Hematopoietic multipotent progenitor cell (in vitro differentiated cells): ENCODE data around the gene CASQ2. TPM values are rescaled to one million over a fixed set of nuclear protein-coding genes. Genes with fewer than 3 reads are reported as not detected.

Experiments used
- DNase-seq, 3 donors: peaks; one replicate each; pipeline ENCODE4 v3.0.0-alpha.2; 2011 to 2015; ENCODE audit warnings: low read depth in 2 of 3, low spot score in 2 of 3
- total RNA-seq: library from RNA; depleted of rRNA; stranded (reverse); fragments of >200 nt; gene quantifications from one replicate; pipeline ENCODE4 v1.2.3, GENCODE V29; 2012

CASQ2 gene
- total RNA-seq, result not detected

GRCh38 chr1:115768549-115768948, at the start of gene CASQ2:
Gene CASQ2, minus strand, starts transcription at chr1:115768714. Its CDS starts 173 bp downstream, at chr1:115768541.
- DNase-seq, result no peak

- DNase-seq, result no peak
These were observed 47.2 kb upstream of the CASQ2 start for GRCh38 chr1:115815694-115816093.

GRCh38 chr1:115814685-115815398, 46.3 kb upstream of the CASQ2 start:
- no peak for DNase-seq

- DNase-seq, result peak in 1 of 3 donors; percentile 61
These were observed 45.2 kb upstream of the CASQ2 start for GRCh38 chr1:115813727-115814126.

- DNase-seq, result no peak
These were observed 42.8 kb upstream of the CASQ2 start for GRCh38 chr1:115811140-115811828.

GRCh38 chr1:115810609-115811008, 42.1 kb upstream of the CASQ2 start:
- no peak for DNase-seq

GRCh38 chr1:115809847-115810246, 41.3 kb upstream of the CASQ2 start:
- no peak for DNase-seq

GRCh38 chr1:115809076-115809475, 40.6 kb upstream of the CASQ2 start:
- DNase-seq, result no peak

GRCh38 chr1:115807723-115808122, 39.2 kb upstream of the CASQ2 start:
- peak; percentile 11 to 77 (median 58) for DNase-seq

- no peak for DNase-seq
These were observed 37.1 kb upstream of the CASQ2 start for GRCh38 chr1:115805597-115805996.

GRCh38 chr1:115802416-115802815, 33.9 kb upstream of the CASQ2 start:
- DNase-seq, result no peak

- no peak for DNase-seq
These were observed 29.0 kb upstream of the CASQ2 start for GRCh38 chr1:115797486-115797885.

- DNase-seq, result no peak
These were observed 28.4 kb upstream of the CASQ2 start for GRCh38 chr1:115796897-115797296.

GRCh38 chr1:115796036-115796435, 27.5 kb upstream of the CASQ2 start:
- no peak for DNase-seq

GRCh38 chr1:115794976-115795639, 26.6 kb upstream of the CASQ2 start:
- DNase-seq, result no peak

GRCh38 chr1:115793162-115793561, 24.6 kb upstream of the CASQ2 start:
- DNase-seq, result peak in 1 of 3 donors; percentile 22

GRCh38 chr1:115791816-115792215, 23.3 kb upstream of the CASQ2 start:
- no peak for DNase-seq

GRCh38 chr1:115790846-115791245, 22.3 kb upstream of the CASQ2 start:
- no peak for DNase-seq

GRCh38 chr1:115790356-115790755, 21.8 kb upstream of the CASQ2 start:
- DNase-seq, result no peak

- no peak for DNase-seq
These were observed 14.8 kb upstream of the CASQ2 start for GRCh38 chr1:115783311-115783710.

- DNase-seq, result no peak
These were observed 14.2 kb upstream of the CASQ2 start for GRCh38 chr1:115782571-115783281.
